ENCODE results near the gene NYAP2.

DNA sequence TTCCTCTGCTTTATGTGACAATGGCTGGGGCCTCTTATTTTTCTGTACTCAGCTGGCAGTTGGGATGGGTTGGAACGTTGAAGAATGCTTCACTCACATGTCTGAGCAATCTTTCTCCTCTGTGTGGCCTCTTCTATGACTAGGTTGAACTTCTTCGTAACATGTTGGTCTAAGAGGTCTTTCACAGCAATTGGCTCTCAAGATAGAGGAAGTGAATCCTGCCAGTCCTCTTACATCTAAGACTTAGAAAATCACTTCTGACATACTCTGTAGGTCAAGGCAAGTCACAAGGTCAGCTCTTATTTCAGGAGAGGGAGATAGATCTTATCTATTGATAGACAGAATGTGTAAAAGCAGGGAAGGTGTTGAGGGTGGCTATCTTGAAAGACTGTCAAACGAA is 174.1 kb downstream of the NYAP2 start:
- TF ChIP-seq ARNT (IDR thresholded peaks at IDR 0.05) (no peak), SP1 (IDR thresholded peaks at IDR 0.05) (no peak), FOXM1 (IDR thresholded peaks at IDR 0.05; ENCODE audit: borderline replicate concordance) (no peak)

Data from HEK293T (cell line).